HUDEP-2 (cell line): ENCODE measurements around the gene FNDC5.

Source experiments
- DNase-seq, 76 experiments: peaks; one replicate each; lab custom pipeline; 2025; ENCODE audit not compliant: unreplicated experiment in 76 of 76; lab: John Stamatoyannopoulos, UW

The FNDC5 gene

GRCh38 chr1:32898056-32898455, 27.3 kb upstream of the FNDC5 start:
- DNase-seq, result no peak

GRCh38 chr1:32897082-32898049, 26.7 kb upstream of the FNDC5 start:
- no peak for DNase-seq

DNA sequence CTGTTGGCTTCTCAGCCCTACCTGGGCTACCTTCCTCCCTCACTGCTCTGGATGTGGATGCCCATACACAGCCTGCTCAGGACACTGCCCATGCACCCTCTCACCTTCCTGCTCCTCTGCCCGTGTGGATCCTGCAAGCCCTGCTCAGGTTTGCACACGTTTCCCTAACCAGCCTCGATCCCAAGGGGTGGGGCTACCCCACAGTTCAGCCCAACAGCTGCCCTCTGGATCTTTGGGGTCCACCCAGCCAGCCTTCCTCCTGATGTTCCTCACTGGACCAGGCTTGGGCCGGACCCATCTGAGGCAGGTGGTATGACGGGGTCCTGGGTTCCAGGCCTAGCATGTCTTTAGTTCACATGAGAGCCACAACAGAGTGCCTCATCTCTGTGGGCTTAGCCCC, 25.7 kb upstream of the FNDC5 start:
- DNase-seq, result no peak

- no peak for DNase-seq
These were observed 24.9 kb upstream of the FNDC5 start for GRCh38 chr1:32895325-32896215.

DNA sequence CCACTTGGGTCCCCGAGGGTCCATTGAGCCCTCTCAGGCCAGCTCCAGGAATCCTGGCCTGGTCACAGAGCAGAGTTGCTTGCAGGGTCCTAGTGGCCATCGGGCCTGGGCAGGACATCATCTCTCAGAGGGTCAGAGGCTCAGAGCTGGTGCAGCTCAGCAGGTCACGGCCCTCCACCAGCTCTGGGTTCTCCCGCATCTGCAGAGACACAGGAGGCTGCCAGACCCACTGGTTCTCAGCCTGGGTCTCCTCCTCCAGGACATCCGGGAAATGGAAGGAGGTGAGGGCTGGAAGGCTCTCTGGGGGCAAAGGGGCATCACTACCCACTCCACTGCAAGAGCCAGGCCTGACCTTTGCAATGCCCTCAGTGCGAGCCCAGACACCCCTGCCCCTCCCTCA, 24.0 kb upstream of the FNDC5 start:
- no peak for DNase-seq

DNA sequence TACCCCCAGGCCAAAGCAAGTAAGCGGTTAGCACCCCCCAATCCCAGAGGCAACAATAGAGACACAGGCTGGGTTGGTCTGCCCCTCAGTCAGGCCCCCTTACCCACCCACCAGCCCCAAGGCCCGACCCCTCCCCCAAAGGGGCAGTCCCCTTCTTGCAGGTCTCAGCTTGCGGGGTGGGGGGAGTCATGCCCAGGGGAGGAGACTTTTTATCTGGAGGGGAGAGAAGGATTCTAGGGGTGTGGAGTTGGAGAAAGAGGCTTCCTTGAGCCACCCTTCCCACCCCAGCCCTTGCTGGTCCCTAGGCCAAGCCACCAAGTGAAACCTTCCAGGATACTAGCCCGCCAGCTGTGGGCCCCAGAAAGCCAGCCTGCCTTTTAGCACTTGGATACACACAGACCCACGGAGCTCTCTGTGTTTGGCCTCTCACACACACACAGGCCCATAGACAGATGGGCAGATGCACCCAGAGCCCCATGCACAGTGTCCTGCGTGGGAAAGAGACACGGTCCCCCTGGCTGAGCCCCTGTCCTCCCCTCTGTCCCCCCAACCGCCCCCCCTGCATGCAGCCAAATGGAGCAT, 23.4 kb upstream of the FNDC5 start:
- no peak for DNase-seq

DNA sequence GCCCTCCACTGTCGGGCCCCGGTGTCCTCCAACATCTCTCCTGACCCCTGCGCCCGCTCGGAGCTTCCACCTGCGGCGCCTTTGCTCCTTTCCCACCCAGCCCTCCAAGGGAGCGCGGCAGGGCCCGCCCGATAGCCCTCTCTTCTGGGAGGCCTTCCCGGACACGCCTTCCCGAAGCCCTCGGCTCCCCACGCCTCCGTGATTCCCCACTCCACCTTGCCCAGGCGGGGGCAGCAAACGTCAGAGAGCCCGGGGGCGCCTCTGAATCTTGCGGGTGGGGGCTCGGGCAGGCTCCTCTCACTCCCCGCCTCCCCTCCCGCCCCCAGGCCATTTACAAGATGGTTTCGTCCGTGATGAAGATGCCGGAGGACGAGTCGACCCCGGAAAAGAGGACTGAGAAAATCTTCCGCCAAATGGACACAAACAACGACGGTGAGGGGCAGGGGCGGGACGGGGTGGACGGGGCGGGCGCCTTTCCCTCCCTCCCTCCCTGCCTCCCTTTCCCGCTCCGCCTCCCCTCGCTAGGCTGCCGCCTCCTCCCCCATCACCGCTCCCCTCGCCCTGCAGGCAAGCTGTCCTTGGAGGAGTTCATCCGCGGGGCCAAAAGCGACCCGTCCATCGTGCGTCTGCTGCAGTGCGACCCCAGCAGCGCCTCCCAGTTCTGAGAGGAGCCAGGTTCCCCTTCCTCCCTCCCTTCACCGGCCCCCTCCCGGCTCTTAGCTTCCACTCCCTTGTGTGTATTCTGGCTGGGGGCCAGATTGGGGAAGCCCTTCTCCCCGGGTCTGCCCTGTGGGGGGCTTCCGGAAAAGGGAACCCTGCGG, 22.7 kb upstream of the FNDC5 start:
- no peak for DNase-seq

DNA sequence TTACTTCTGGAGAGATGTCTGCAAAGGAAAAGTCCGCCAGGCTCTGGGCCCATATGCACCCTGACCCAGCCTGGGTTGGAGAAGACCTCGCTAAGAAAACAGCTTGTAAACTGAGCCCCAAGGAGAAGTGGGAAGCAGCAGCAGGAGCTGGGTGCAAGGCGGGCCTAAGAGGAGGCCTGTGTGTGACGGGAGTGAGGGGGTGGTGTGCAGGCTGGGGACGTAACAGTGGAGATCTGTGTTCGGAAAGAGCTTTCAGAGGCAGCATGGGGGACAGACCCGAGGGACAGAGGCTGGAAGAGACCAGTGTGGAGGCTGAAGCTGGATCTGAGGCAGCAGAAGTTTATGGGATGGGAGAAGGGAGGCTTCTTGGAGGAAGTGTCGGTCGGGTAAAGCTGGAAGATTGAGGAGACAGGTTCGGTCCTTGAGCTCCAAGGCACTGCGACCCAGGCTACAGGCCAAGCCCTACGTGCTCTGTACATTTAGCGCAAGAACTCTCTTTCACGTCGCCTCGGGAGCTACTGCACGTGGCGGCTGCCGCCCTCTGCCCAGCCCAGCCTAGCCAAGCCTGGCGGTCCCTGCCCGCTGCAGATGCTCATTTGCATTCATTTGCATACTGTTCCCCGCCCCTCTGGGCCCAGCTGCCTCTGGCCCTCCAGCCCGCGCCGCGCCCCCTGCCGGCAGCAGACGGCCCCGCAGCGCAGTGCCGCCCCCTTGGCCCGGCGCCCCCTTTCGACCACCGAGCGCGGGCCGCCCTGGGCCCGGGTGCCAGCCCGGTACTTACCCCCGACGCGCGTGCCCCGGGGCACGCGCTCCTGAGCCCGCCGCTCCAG, 21.9 kb upstream of the FNDC5 start:
- DNase-seq, result peak in 11 of 76 experiments; percentile 4 to 34 (median 14)

DNA sequence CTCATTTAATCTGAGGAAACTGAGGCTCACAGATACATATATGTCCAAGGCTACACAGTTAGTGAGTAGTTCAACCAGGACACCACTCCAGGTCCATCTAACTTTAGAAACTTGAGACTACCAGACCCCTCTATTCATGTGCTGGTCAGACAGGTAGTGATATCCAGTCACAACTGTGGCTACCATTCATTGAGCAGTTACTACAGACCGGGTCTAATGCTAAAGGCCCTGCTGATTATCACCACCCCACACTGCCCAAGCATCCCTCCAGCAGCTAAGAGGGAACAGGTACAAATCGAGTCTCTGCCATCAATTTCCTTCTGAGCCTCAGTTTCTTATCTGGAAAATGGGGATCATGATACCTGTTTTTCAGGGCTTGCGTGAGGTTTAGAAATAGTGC, 20.9 kb upstream of the FNDC5 start:
- DNase-seq, result no peak

DNA sequence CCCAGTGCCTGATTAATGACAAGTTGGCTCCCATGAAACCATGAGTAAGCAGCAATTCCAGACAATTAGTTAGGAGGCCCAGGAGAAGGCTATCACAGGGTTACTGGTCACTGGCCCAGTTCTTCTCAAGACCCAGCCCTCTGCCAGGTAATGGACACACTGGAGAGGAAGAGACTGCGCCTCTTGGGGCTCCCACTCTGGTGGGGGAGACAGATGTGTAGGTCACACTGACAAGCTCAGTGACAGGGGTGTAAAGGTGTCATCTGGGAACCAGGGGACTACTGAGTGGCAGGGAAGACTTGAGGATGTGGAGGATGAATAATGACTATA, 20.5 kb upstream of the FNDC5 start:
- no peak for DNase-seq

- no peak for DNase-seq
These were observed 20.0 kb upstream of the FNDC5 start for GRCh38 chr1:32890516-32891240.

- DNase-seq, result no peak
These were observed 19.1 kb upstream of the FNDC5 start for GRCh38 chr1:32889731-32890278.

DNA sequence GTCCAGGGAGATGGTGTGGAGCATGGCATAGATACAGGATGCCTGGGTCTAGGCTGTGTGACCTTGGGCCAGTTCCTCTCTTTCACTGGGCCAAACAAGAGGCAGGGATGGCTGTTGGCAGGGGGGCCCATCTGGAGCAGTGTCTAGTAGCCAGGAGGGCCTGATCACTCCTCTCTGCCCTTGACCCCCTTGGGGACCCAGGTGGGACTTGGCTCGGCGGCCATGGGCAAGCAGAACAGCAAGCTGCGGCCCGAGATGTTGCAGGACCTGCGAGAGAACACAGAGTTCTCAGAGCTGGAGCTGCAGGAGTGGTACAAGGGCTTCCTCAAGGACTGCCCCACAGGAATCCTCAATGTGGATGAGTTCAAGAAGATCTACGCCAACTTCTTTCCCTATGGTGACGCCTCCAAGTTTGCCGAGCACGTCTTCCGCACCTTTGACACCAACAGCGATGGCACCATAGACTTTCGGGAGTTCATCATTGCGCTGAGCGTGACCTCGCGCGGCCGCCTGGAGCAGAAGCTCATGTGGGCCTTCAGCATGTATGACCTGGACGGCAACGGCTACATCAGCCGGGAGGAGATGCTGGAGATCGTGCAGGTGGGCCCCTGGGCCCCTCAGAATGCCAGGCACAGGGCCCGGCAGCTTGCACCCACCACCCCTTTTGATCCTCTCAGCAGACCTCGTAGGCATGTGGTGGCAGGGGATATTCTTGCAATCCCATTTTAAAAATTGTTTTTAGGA, 18.1 kb upstream of the FNDC5 start:
- DNase-seq, result no peak

- DNase-seq, result no peak
These were observed 17.4 kb upstream of the FNDC5 start for GRCh38 chr1:32888134-32888533.

GRCh38 chr1:32887623-32888022, 16.9 kb upstream of the FNDC5 start:
- no peak for DNase-seq

DNA sequence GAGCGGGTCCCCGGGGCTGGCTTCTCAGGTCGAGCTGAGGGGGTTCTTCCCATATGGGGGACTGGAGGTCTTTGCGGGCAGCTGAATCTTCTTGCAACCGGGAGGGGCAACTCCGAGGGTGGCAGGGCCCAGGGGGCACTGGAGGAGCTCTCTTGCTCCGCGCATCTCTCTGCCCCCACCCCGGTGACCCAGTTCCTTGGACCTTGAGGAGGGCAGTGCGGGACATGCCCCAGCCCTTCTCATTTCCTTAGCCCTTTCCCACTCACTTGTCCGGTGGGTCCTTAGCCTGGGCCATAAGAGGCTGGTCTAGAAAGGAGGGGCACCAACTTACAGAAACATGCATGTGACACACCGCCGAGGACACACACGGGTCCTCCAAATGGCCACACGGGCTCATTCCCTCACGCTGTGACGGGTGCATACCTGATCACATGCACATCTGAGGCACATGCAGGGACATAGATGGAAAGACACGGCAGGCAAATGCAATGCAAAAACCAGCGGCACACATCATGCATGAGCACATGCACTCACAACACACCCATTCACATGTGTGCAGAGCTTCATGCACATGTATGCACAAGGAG, 16.2 kb upstream of the FNDC5 start:
- no peak for DNase-seq

DNA sequence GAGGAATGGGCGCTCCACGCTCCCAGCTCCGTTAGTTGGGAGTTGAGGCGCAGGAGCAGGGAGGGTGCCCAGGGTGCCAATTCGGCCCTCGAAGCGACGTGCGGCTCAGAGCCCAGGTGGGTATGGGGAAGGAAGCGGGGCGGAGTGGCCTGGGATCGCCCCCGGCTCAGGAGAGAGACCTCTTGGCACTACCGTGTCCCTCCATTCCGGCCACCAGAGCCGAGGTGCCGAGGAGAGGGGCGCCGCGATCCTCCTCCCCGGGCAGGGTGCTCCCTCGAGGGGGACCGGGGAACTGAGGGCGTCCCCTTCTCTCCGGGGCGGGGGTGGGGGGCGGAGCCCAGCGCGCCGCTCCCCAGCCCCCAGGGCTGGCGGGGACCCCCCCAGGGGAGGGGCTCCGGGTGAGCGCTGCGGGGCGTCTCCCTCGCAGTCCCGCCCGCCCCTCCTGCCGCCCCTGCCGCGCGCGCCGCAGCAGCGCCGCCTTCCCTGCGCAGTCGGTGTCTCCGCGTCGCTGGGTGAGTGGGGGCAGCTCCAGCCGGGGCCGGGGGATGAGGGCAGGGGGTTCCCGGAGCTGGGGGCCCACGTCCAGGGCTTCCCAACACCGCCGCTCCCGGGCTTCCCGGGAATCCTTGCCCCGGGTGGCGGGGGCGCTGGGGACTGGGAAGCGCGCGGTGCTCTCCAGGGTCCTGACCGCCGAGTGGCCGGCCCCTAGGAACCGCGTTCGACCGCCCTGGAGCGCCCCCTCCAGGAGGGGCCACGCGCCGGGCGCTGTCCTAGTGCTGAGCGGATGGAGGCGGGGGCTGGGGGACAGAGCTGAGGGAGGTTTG, 15.5 kb upstream of the FNDC5 start, which contains the start of gene HPCA:
Gene HPCA (plus strand): TSS at position 488 of the 824 bp plus-strand sequence. CDS start 2,408 bp downstream, outside the sequence.
- peak in 44 of 76 experiments; percentile 2 to 66 (median 40) for DNase-seq
